Inferior parietal cortex (tissue), 1 donor: ENCODE data around the gene PLEKHM2.

Source experiments
- DNase-seq: peaks from one replicate; pipeline ENCODE4 v3.0.0-alpha.2; 2016; ENCODE audit errors: extremely low spot score

The PLEKHM2 gene

GRCh38 chr1:15758343-15758931, 74.3 kb downstream of the PLEKHM2 start, which contains the start of gene FBLIM1:
Gene FBLIM1, plus strand, starts transcription at chr1:15758795. Its CDS starts 6,189 bp downstream, at chr1:15764984.
- DNase-seq: no peak

- no peak for DNase-seq
Observed at GRCh38 chr1:15758953-15759661, 75.0 kb downstream of the PLEKHM2 start.

- no peak for DNase-seq
Observed at GRCh38 chr1:15760520-15761211, 76.5 kb downstream of the PLEKHM2 start.

- DNase-seq: no peak
Observed at GRCh38 chr1:15761366-15762128, 77.4 kb downstream of the PLEKHM2 start.

- DNase-seq: no peak
Observed at GRCh38 chr1:15762546-15762945, 78.4 kb downstream of the PLEKHM2 start.

GRCh38 chr1:15764269-15764764, 80.2 kb downstream of the PLEKHM2 start:
- DNase-seq: no peak

- no peak for DNase-seq
Observed at GRCh38 chr1:15764890-15765289, 80.8 kb downstream of the PLEKHM2 start.

- DNase-seq: no peak
Observed at GRCh38 chr1:15765495-15766194, 81.5 kb downstream of the PLEKHM2 start.

GRCh38 chr1:15767941-15768340, 83.8 kb downstream of the PLEKHM2 start:
- DNase-seq: no peak

GRCh38 chr1:15768388-15768787, 84.3 kb downstream of the PLEKHM2 start:
- no peak for DNase-seq

GRCh38 chr1:15770313-15770962, 86.3 kb downstream of the PLEKHM2 start:
- DNase-seq: no peak

- no peak for DNase-seq
Observed at GRCh38 chr1:15771836-15772515, 87.9 kb downstream of the PLEKHM2 start.

- DNase-seq: no peak
Observed at GRCh38 chr1:15775706-15776105, 91.6 kb downstream of the PLEKHM2 start.

- DNase-seq: no peak
Observed at GRCh38 chr1:15777909-15778707, 94.0 kb downstream of the PLEKHM2 start.
